NCI-H1105 treated with DMSO at 0.1 percent for 48 hours (cell line): Measurements from ENCODE around the gene EIF4H.
"Not testable (repeated sequence)": the region's sequence is repeated elsewhere in the genome, so short reads cannot be mapped to it uniquely, and the experiment has no call there.

Source experiments
- DNase-seq: peaks from one replicate; lab custom pipeline; 2025; lab: John Stamatoyannopoulos, UW

EIF4H gene

GRCh38 chr7:74199551-74200355 lies 25.6 kb downstream of the EIF4H start:
- no peak for DNase-seq

- no peak for DNase-seq
Observed at GRCh38 chr7:74202841-74203556, 28.8 kb downstream of the EIF4H start.

- DNase-seq: no peak
Observed at GRCh38 chr7:74203956-74204618, 29.9 kb downstream of the EIF4H start.

GRCh38 chr7:74206052-74206451 lies 31.9 kb downstream of the EIF4H start:
- not testable (repeated sequence) for DNase-seq

- DNase-seq: peak; percentile 51
Observed at GRCh38 chr7:74206589-74207120, 32.5 kb downstream of the EIF4H start.

- no peak for DNase-seq
Observed at GRCh38 chr7:74207586-74207985, 33.4 kb downstream of the EIF4H start.

- DNase-seq: not testable (repeated sequence)
Observed at GRCh38 chr7:74208241-74208640, 34.1 kb downstream of the EIF4H start.

- DNase-seq: no peak
Observed at GRCh38 chr7:74212661-74213060, 38.5 kb downstream of the EIF4H start.

GRCh38 chr7:74214816-74215630 lies 40.9 kb downstream of the EIF4H start:
- DNase-seq: no peak

- no peak for DNase-seq
Observed at GRCh38 chr7:74215921-74216320, 41.8 kb downstream of the EIF4H start.

- no peak for DNase-seq
Observed at GRCh38 chr7:74216361-74216761, 42.2 kb downstream of the EIF4H start.

GRCh38 chr7:74217455-74218342 lies 43.5 kb downstream of the EIF4H start:
- no peak for DNase-seq

- no peak for DNase-seq
Observed at GRCh38 chr7:74218343-74218698, 44.2 kb downstream of the EIF4H start.

- DNase-seq: no peak
Observed at GRCh38 chr7:74219416-74219815, 45.3 kb downstream of the EIF4H start.

- no peak for DNase-seq
Observed at GRCh38 chr7:74220229-74220628, 46.1 kb downstream of the EIF4H start.

- DNase-seq: no peak
Observed at GRCh38 chr7:74221713-74222112, 47.6 kb downstream of the EIF4H start.

GRCh38 chr7:74222851-74223710 lies 48.9 kb downstream of the EIF4H start:
- peak; percentile 13 for DNase-seq

GRCh38 chr7:74223711-74224510 lies 49.8 kb downstream of the EIF4H start:
- DNase-seq: peak; percentile 31

GRCh38 chr7:74224511-74224832 lies 50.3 kb downstream of the EIF4H start:
- no peak for DNase-seq
